ENCODE data around the gene RNF31.

Gene RNF31

DNA sequence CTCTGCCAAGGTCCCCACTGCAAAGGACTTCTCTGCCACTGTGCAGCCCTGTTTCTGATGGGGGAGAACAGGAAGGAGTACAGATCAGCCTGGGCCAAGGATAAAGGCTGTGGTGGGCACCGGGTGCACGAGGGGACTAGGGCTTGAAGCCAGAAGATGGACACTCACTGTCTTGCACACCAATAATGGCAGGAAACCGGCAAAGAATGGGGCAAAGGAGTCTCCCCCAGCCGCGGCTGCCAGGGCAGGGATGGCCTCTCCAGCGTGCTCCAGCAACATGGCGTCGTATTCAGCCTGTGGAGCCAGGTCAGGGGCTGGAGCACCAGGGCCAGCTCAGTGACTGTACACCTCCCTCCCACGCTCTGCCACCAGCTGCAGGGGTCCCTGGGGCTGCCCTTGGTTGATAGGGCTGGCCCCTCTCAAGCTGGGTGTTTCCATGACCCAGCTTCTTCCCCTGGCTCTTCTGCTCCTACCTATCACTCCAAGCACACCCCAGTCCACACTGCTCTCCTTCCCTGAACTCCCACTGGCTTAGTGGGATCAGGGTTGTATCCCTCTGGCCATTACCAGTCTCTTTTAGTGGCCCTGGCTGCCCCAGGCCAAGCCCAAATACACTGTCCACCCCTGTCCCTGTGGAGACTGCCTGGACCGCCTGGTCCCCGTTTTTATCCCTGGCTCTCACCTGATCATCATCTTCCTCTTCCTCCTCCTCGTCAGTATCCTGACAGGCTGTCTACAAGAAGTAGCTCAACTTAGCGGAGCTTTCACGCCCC lies 35.0 kb downstream of the RNF31 start:
- no peak for DNase-seq (ENCODE audit: low spot score)

DNA sequence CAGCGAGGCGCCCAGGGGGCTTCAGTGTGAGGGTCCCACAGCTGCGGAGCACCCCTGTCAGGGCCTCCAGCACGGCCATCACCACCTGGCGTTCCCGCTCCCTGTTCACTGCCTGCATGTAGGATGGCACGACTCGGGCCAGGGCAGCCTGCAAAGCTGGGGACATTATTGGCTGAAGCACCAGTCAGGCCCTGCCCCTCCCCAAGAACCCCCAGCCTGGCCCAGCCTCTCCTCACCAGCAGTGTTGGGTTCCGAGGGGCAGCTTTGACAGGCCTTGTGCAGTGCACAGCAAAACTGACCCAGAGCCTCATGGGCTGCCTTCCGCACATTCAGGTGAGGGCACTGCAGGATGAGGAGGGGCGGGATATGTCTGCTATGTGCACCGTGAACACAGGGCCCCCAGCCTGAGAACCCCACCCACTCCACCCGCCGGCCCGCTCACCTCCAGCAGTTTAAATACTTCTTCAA lies 35.8 kb downstream of the RNF31 start:
- no peak for DNase-seq (ENCODE audit: low spot score)

DNA sequence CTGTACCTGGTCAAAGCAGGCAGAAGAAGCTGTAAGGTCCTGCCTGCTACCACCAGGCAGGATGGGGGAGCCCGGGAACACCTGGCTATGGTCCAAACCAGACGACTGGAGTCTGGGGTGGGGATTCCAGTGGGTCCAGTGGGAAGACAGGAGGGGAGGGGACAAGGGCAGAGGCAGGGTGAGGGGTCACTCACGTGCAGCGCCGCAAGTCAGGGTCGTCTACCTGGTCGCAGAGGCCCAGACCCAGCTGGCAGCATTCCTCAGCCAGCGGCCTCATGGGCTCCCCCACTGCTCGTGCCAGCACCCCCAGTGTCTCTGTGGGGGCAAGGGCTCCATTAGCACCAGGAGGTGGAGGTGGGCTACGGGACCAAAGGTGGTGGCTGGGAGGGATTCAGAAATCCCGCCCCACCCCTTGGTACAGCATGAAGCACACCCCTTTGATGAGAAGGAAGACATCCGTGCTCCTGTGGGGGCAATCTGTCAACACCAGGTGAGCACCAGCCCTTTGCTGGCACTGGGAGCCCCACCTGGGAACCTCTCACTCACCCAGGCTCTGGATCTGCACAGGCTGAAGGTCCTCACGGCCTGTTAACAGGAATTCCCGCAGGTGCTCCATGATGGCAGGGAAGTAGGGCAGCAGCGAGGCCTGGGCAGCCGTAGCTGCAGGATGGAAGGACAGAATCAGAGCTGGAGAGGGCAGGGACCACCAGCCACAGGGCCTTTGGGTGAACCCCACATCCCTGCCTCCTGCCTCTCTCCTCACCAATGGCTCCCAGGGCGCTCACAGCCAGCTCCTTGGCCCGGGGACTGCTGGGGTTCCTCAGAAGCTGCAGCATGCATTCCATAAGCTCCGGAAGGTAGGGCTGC lies 37.0 kb downstream of the RNF31 start:
- DNase-seq (ENCODE audit: low spot score), result no peak

GRCh38 chr14:24185026-24185425 lies 37.7 kb downstream of the RNF31 start:
- no peak for DNase-seq (ENCODE audit: low spot score)

GRCh38 chr14:24185741-24186140 lies 38.4 kb downstream of the RNF31 start:
- DNase-seq (ENCODE audit: low spot score), result no peak

- no peak for DNase-seq (ENCODE audit: low spot score)
Observed at GRCh38 chr14:24186831-24187538, 39.7 kb downstream of the RNF31 start.

DNA sequence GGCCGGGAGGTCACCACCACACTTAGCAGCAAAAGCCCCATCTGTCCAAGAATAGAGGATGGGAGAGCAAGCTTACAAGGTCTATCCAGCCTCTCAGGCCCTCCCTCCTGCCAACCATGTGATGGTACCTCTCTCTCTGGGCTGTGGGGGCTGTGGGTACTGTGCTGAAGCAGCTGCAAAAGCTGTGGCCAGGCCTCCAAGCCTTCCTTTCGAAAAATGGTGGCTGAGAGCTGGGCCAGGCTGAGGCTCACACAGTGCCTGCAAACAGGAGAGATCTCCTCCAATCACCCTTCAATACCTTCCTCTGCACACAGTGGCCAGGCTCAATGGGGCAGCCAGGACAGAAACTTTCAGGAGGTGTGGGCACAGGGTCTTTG lies 40.2 kb downstream of the RNF31 start:
- DNase-seq (ENCODE audit: low spot score), result no peak

GRCh38 chr14:24188251-24189058 lies 41.2 kb downstream of the RNF31 start, which contains the start of gene IPO4:
TSS of gene IPO4 (minus strand) at chr14:24188816. CDS start at chr14:24188787, 29 bp downstream.
- DNase-seq (ENCODE audit: low spot score), result peak; percentile 97

GRCh38 chr14:24189059-24189375 lies 41.7 kb downstream of the RNF31 start:
- DNase-seq (ENCODE audit: low spot score), result no peak

DNA sequence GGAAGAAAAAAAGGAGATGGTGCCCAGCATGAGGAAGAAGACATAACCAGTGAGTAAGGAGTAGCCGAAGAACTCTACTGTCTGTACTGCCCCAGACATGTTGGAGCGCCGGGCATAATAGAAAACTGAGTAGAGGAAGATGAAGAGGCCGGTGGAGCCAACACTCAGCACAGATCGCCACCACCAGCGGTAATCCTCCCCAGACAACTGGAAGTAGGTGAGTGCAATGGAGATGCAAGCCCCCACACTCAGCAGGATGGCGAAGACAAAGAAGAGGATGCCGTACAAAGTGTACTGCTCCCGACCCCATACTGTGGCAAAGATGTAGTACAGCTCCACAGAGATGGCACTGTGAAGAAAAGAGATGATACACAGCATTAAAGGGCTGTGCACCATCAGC lies 42.2 kb downstream of the RNF31 start:
- no peak for DNase-seq (ENCODE audit: low spot score)

DNA sequence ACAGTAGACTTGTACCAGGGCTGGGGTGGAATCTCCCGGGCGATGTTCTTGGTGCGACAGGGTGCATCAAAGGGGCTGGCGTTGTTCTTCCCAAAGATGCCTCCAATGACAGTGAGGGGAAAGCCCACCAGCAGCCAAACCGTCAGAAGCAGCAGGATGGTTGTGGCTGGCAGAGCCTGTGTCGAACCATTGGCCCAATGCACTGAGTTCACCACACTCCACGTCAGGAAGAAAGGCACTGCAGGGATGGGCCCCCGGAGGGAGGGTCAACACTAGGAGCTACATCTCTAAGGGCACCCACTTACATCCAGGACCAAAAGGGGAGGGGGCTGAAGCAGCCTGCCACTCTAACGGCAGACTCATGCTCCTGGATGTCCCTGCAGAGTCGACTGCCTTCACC lies 43.1 kb downstream of the RNF31 start:
- DNase-seq (ENCODE audit: low spot score), result no peak

- DNase-seq (ENCODE audit: low spot score), result no peak
Observed at GRCh38 chr14:24192933-24193332, 45.6 kb downstream of the RNF31 start.

DNA sequence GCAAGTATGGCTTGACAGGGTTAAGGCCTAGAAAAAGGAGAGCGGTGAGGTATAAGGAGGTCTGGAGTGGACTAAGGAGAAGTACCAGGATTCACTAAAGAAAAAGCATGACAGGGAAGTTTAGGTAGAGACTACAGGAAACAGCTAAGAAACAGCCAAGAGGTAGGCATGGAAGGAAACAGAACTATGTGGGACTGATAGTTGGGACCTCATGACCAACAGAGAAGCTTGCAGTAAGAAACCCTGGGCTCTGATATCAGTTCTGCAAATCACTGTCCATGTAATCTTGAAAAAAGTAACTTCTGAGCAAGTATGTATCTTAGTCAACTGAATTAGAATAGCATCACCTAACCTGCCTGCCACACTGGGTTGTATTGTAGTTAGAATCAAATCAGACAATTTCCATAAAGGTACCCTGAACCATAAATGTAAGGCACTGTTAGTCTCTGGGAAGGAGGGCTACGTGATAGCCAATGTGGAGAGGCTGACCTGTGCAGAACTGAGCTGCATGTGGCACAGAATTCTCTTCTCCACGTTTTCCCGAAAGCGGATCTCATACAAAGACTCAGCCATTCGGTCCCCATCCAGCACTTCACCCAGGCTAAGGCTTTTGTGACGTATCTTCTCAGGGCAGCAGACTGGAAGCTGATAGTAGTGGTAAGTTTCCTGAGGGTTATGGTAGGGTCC lies 47.0 kb downstream of the RNF31 start:
- DNase-seq (ENCODE audit: low spot score), result no peak

- no peak for DNase-seq (ENCODE audit: low spot score)
Observed at GRCh38 chr14:24194873-24195185, 47.5 kb downstream of the RNF31 start.

GRCh38 chr14:24195186-24196070 lies 48.1 kb downstream of the RNF31 start, which contains the start of gene TM9SF1:
TSS of gene TM9SF1 (minus strand) at chr14:24195441. CDS start at chr14:24195019, 422 bp downstream.
- DNase-seq (ENCODE audit: low spot score), result peak; percentile 93

- no peak for DNase-seq (ENCODE audit: low spot score)
Observed at GRCh38 chr14:24196071-24197055, 49.1 kb downstream of the RNF31 start.

GRCh38 chr14:24197056-24197450 lies 49.8 kb downstream of the RNF31 start:
- no peak for DNase-seq (ENCODE audit: low spot score)

DNA sequence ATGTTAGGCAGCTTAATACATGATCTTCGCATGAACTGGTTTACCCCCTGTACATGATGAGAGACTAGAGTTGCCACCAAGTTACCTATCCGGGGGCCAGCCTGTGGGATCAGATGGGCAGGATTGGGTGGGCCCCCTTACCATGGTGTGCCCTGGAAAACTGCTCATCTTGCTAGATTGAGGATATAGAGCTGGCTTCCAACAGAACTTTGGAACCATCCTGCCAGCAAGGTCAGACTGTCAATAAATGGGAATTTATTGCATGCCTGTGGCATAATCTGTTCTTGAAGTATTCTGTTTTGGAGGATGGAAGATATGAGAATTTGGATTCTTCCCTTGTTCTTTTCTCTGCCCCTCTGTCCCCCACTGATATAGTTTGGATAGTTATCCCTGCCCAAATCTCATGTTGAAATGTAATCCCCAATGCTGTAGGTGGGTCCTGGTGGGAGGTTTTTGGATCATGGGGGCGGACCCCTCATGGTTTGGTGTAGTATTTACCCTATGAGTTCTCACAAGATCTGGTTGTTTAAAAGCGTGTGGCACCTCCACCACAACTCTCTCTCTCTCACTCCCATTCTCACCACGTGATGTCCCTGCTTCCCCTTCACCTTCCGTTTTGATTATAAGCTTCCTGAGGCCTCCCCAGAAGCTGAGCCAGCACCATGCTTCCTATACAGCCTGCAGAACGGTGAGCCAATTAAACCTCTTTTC lies 51.7 kb downstream of the RNF31 start:
- DNase-seq (ENCODE audit: low spot score), result no peak

All from Ammon's horn (tissue), 1 donor.